Activated naive CD8-positive, alpha-beta T cell treated with anti-CD3 and anti-CD28 coated beads, Interleukin-2, amount 10 ng/mL, durations not matched to agents 7 days and 5 days (primary cell): ENCODE results near the gene CCDC102B. TPM values are rescaled to one million over a fixed set of nuclear protein-coding genes. Genes with fewer than 3 reads are reported as not detected.

ENCODE experiments used
- ATAC-seq: fragments of 150-1000 bp; cut with Tn5 transposase; one replicate; pipeline ENCODE4 v1.10.0; 2021; ENCODE audit warnings: low read depth, moderate library complexity
- POLR2A ChIA-PET: fragments of 350-600 bp; sonication (Branson Sonifier 250); formaldehyde crosslinking; loops from one replicate; lab custom pipeline; 2021; ENCODE audit warnings: antibody characterized with exemption; lab: Charles Lee
- DNase-seq: peaks from one replicate; pipeline ENCODE4 v3.0.0; 2021
- H3K27ac Mint-ChIP-seq: one replicate; pipeline ENCODE4 v1.8.0; 2022; ENCODE audit warnings: mild to moderate bottlenecking, mixed read lengths
- H3K27me3 Mint-ChIP-seq: one replicate; pipeline ENCODE4 v1.8.0; 2022; ENCODE audit warnings: mild to moderate bottlenecking, moderate library complexity, mixed read lengths
- H3K36me3 Mint-ChIP-seq: one replicate; pipeline ENCODE4 v1.8.0; 2021; ENCODE audit warnings: mild to moderate bottlenecking, mixed read lengths
- H3K4me1 Mint-ChIP-seq: one replicate; pipeline ENCODE4 v1.8.0; 2021; ENCODE audit warnings: mixed read lengths
- H3K4me3 Mint-ChIP-seq: one replicate; pipeline ENCODE4 v1.8.0; 2022; ENCODE audit warnings: mild to moderate bottlenecking, moderate library complexity, mixed read lengths
- H3K9me3 Mint-ChIP-seq: one replicate; pipeline ENCODE4 v1.8.0; 2021; ENCODE audit warnings: mixed read lengths
- total RNA-seq, 2 experiments: library from RNA; stranded (reverse); gene quantifications; one replicate each; pipeline ENCODE4 v1.2.3, GENCODE V29; 2021

Gene CCDC102B
- total RNA-seq, 2 experiments from 2014 or later = 3.9 to 4.7 TPM

- no peak overlapping the region for H3K4me3 Mint-ChIP-seq
- no peak for DNase-seq
- no peaks in the 10 kb centered on the region for H3K4me1 Mint-ChIP-seq
- H3K27me3 Mint-ChIP-seq = no peaks in the 10 kb centered on the region
- no peak for ATAC-seq
- POLR2A ChIA-PET = no interaction called here
- no peaks in the 10 kb centered on the region for H3K9me3 Mint-ChIP-seq
- no peaks in the 10 kb centered on the region for H3K36me3 Mint-ChIP-seq
- no peak overlapping the region for H3K27ac Mint-ChIP-seq
Observed at GRCh38 chr18:68791801-68792200, 6.1 kb upstream of the CCDC102B start.

GRCh38 chr18:68793951-68794350, 3.9 kb upstream of the CCDC102B start:
- Mint-ChIP-seq H3K9me3 (no peaks in the 10 kb centered on the region), H3K4me1 (no peaks in the 10 kb centered on the region), H3K36me3 (no peaks in the 10 kb centered on the region), H3K27ac (no peak overlapping the region), H3K27me3 (no peaks in the 10 kb centered on the region), H3K4me3 (no peak overlapping the region)
- DNase-seq (no peak), ATAC-seq (no peak)
- POLR2A ChIA-PET = no interaction called here

- Mint-ChIP-seq H3K9me3 (no peaks in the 10 kb centered on the region), H3K36me3 (no peaks in the 10 kb centered on the region), H3K27me3 (no peaks in the 10 kb centered on the region), H3K4me1 (no peaks in the 10 kb centered on the region), H3K4me3 (no peak overlapping the region), H3K27ac (no peak overlapping the region)
- POLR2A ChIA-PET = no interaction called here
- ATAC-seq (no peak), DNase-seq (no peak)
Observed at GRCh38 chr18:68796936-68797690, 767 bp upstream of the CCDC102B start.

- Mint-ChIP-seq H3K27ac (no peak overlapping the region), H3K36me3 (no peaks in the 10 kb centered on the region), H3K4me1 (no peaks in the 10 kb centered on the region), H3K27me3 (no peaks in the 10 kb centered on the region), H3K9me3 (no peaks in the 10 kb centered on the region), H3K4me3 (no peak overlapping the region)
- POLR2A ChIA-PET = no interaction called here
- ATAC-seq (no peak), DNase-seq (no peak)
Observed at GRCh38 chr18:68800075-68800474, 2.2 kb downstream of the CCDC102B start.

GRCh38 chr18:68803356-68803755, 5.5 kb downstream of the CCDC102B start:
- Mint-ChIP-seq H3K27me3 (peaks cover 3% of the 10 kb centered on the region), H3K36me3 (no peaks in the 10 kb centered on the region), H3K9me3 (no peaks in the 10 kb centered on the region), H3K4me3 (no peak overlapping the region), H3K27ac (no peak overlapping the region), H3K4me1 (no peaks in the 10 kb centered on the region)
- DNase-seq (no peak), ATAC-seq (no peak)
- POLR2A ChIA-PET = no interaction called here

- ATAC-seq (no peak), DNase-seq (no peak)
- H3K27me3 Mint-ChIP-seq = no peaks in the 10 kb centered on the region
- no peaks in the 10 kb centered on the region for H3K9me3 Mint-ChIP-seq
- H3K4me3 Mint-ChIP-seq = no peak overlapping the region
- POLR2A ChIA-PET = no interaction called here
- no peaks in the 10 kb centered on the region for H3K36me3 Mint-ChIP-seq
- H3K27ac Mint-ChIP-seq = no peak overlapping the region
- no peaks in the 10 kb centered on the region for H3K4me1 Mint-ChIP-seq
Observed at GRCh38 chr18:68817584-68817983, 19.7 kb downstream of the CCDC102B start.

- DNase-seq (no peak), ATAC-seq (no peak)
- Mint-ChIP-seq H3K27ac (no peak overlapping the region), H3K4me3 (no peak overlapping the region), H3K9me3 (no peaks in the 10 kb centered on the region), H3K4me1 (no peaks in the 10 kb centered on the region), H3K27me3 (no peaks in the 10 kb centered on the region), H3K36me3 (no peaks in the 10 kb centered on the region)
- POLR2A ChIA-PET = no interaction called here
Observed at GRCh38 chr18:68818584-68818983, 20.7 kb downstream of the CCDC102B start.

GRCh38 chr18:68822926-68823325, 25.0 kb downstream of the CCDC102B start:
- Mint-ChIP-seq H3K27ac (no peak overlapping the region), H3K9me3 (no peaks in the 10 kb centered on the region), H3K36me3 (no peaks in the 10 kb centered on the region), H3K4me1 (no peaks in the 10 kb centered on the region), H3K4me3 (no peak overlapping the region), H3K27me3 (no peaks in the 10 kb centered on the region)
- POLR2A ChIA-PET = no interaction called here
- ATAC-seq = no peak
- no peak for DNase-seq

GRCh38 chr18:68826121-68826520, 28.2 kb downstream of the CCDC102B start:
- ATAC-seq (no peak), DNase-seq (no peak)
- no peaks in the 10 kb centered on the region for H3K36me3 Mint-ChIP-seq
- H3K4me3 Mint-ChIP-seq = no peak overlapping the region
- no peaks in the 10 kb centered on the region for H3K9me3 Mint-ChIP-seq
- H3K27me3 Mint-ChIP-seq = no peaks in the 10 kb centered on the region
- no peaks in the 10 kb centered on the region for H3K4me1 Mint-ChIP-seq
- H3K27ac Mint-ChIP-seq = no peak overlapping the region
- POLR2A ChIA-PET = no interaction called here

GRCh38 chr18:68830256-68831045, 32.6 kb downstream of the CCDC102B start:
- Mint-ChIP-seq H3K27me3 (no peaks in the 10 kb centered on the region), H3K4me1 (no peaks in the 10 kb centered on the region), H3K36me3 (no peaks in the 10 kb centered on the region), H3K27ac (no peak overlapping the region), H3K4me3 (no peak overlapping the region), H3K9me3 (no peaks in the 10 kb centered on the region)
- ATAC-seq = no peak
- DNase-seq = no peak
- POLR2A ChIA-PET = interaction anchor here (0.5 kb wide), 1 partner anchor 157 kb away, joined by 3 read pairs; no protein-coding TSS in a partner anchor

- H3K27me3 Mint-ChIP-seq = no peaks in the 10 kb centered on the region
- H3K4me3 Mint-ChIP-seq = no peak overlapping the region
- H3K4me1 Mint-ChIP-seq = no peaks in the 10 kb centered on the region
- no peak overlapping the region for H3K27ac Mint-ChIP-seq
- DNase-seq (no peak), ATAC-seq (no peak)
- no peaks in the 10 kb centered on the region for H3K9me3 Mint-ChIP-seq
- no peaks in the 10 kb centered on the region for H3K36me3 Mint-ChIP-seq
- POLR2A ChIA-PET = no interaction called here
Observed at GRCh38 chr18:68833756-68834155, 35.9 kb downstream of the CCDC102B start.

- no peaks in the 10 kb centered on the region for H3K36me3 Mint-ChIP-seq
- no peak for ATAC-seq
- no peaks in the 10 kb centered on the region for H3K4me1 Mint-ChIP-seq
- DNase-seq = no peak
- H3K4me3 Mint-ChIP-seq = no peak overlapping the region
- H3K27me3 Mint-ChIP-seq = no peaks in the 10 kb centered on the region
- no peaks in the 10 kb centered on the region for H3K9me3 Mint-ChIP-seq
- POLR2A ChIA-PET = no interaction called here
- no peak overlapping the region for H3K27ac Mint-ChIP-seq
Observed at GRCh38 chr18:68837665-68838451, 40.0 kb downstream of the CCDC102B start.

GRCh38 chr18:68839701-68840100, 41.8 kb downstream of the CCDC102B start:
- Mint-ChIP-seq H3K9me3 (no peaks in the 10 kb centered on the region), H3K27me3 (no peaks in the 10 kb centered on the region), H3K36me3 (no peaks in the 10 kb centered on the region), H3K4me3 (no peak overlapping the region), H3K4me1 (no peaks in the 10 kb centered on the region), H3K27ac (no peak overlapping the region)
- DNase-seq (no peak), ATAC-seq (no peak)
- POLR2A ChIA-PET = no interaction called here
